ENCODE results near the gene ANKFY1.

GRCh38 chr17:4134721-4135120, 129.1 kb downstream of the ANKFY1 start:
- TF ChIP-seq CTCF (IDR thresholded peaks at IDR 0.05) = no peak
- TF ChIP-seq POLR2A (IDR thresholded peaks at IDR 0.05) = no peak

All from tibial nerve (tissue), 3 donors.